ENCODE data around the gene FGF1. TPM values are rescaled to one million over a fixed set of nuclear protein-coding genes. Genes with fewer than 3 reads are reported as not detected.

Gene FGF1
- total RNA-seq, 1 donor: 1.2 TPM

DNA sequence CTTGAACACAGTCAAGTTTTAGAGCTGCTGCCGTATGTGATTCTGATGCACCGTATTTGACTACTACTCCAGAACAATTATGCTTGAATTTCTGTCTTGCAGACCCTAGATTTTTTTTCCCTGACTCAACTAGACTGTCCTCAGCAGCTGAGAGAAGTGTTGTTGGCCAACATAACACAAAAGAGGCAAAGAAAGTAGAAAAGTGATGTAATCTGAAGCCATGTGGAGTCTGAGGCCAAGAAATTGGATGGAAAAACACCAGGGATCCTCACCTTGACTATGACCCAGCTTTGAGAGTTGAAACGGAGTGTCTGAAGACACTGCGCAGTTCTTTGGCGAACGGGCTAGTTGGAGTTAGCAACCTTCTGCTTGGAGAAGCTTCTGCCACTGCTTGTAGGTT, 36.3 kb upstream of the FGF1 start:
- DNase-seq (ENCODE audit: low read depth): peak; percentile 44
- H3K4me3 ChIP-seq (ENCODE audit: low read depth, low read length): no peak overlapping the region
- TF ChIP-seq, protein P1, sequence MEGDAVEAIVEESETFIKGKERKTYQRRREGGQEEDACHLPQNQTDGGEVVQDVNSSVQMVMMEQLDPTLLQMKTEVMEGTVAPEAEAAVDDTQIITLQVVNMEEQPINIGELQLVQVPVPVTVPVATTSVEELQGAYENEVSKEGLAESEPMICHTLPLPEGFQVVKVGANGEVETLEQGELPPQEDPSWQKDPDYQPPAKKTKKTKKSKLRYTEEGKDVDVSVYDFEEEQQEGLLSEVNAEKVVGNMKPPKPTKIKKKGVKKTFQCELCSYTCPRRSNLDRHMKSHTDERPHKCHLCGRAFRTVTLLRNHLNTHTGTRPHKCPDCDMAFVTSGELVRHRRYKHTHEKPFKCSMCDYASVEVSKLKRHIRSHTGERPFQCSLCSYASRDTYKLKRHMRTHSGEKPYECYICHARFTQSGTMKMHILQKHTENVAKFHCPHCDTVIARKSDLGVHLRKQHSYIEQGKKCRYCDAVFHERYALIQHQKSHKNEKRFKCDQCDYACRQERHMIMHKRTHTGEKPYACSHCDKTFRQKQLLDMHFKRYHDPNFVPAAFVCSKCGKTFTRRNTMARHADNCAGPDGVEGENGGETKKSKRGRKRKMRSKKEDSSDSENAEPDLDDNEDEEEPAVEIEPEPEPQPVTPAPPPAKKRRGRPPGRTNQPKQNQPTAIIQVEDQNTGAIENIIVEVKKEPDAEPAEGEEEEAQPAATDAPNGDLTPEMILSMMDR (IDR thresholded peaks at IDR 0.05; ENCODE audit: insufficient read depth, low read length): no peak

DNA sequence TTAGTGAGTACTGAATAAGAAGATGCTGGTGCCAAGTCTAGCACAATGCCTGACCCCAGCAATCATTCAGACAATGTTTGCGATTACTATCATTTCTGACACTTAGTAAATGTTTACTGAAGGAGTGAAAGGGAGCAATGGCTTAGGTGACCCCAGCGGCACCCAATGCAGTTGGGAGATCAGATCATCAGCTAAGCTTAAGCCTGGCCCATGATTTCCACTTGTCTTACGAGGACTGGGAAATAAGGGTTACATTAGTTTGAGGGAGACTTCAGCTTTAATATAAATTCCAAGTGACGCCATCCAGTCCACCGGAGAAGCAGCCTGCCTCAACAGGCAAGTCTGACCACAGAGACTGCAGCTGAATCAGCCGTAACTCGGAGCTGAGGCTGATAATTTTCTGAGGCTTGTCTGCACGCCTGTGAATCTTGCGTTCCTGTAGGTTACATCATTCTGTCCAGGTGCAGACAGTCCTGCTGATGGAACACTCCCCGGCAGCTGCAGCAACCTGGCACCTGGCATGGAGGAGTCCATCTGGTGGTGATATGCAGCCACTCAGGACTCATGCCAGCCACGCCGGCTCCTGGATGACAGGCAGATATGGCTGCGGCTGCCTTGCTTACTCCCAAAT, 34.9 kb upstream of the FGF1 start:
- no peak for DNase-seq (ENCODE audit: low read depth)
- H3K4me3 ChIP-seq (ENCODE audit: low read depth, low read length): no peak overlapping the region
- TF ChIP-seq, protein P1 (IDR thresholded peaks at IDR 0.05; ENCODE audit: insufficient read depth, low read length): no peak

DNA sequence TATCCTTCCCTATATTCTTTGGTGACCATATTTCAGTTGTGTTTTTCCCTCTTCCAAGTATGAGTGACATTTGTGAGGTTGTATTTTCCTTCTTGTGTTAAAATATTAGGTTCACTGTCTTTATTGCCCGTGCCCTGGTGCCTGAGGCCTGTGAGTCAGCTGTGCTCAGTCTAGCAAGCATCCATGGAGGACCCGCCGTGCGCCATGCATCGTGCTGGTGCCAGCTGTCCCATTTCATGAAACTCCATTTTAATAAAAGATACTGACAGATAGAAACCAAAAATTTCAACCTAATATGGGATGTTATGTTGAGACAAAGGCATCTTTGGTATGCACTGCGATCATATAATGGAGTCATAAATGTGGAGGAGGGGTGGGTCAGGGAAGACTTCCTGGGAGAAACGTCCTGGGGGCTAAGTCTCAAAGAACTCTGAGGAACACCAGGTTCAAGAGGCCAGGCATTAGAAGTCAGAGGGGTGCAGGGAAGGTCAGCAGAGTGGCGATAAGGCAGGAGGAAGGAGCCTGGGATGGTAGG, 34.0 kb upstream of the FGF1 start:
- TF ChIP-seq, protein P1 (IDR thresholded peaks at IDR 0.05; ENCODE audit: insufficient read depth, low read length): no peak
- no peak for DNase-seq (ENCODE audit: low read depth)
- H3K4me3 ChIP-seq (ENCODE audit: low read depth, low read length): no peak overlapping the region

DNA sequence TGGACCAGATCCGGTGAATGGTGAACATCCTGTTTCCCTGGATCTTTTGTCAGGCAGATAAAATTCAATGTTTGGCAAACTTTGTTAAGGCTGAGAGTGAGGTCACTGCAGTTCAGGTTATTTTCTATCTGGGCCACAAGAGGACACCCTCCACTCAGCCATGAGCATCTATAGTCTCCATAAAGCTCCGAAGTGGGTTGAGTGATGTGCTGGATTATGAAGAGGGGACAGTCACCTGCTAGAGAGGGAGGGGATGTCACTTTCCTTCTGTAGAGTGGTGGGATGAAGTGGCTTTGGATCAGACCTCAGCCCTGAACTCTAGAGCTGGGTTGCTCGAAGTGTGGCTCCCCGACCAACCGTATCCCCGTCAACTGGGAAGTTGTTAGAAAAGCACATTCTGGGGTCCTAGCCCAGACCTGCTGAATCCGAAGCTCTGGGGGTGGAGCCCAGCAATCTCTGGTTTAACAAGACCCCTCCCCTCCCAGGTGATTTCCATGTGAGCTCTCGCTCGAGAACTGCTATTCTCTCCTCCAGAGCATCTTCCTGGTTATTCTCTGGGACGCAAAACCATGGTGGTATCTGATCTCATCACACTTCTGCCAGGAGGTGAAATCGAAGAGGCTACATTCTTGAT, 31.8 kb upstream of the FGF1 start:
- no peak overlapping the region for H3K4me3 ChIP-seq (ENCODE audit: low read depth, low read length)
- peak; percentile 85 for DNase-seq (ENCODE audit: low read depth)
- TF ChIP-seq, protein P1 (IDR thresholded peaks at IDR 0.05; ENCODE audit: insufficient read depth, low read length): peak; percentile 84

DNA sequence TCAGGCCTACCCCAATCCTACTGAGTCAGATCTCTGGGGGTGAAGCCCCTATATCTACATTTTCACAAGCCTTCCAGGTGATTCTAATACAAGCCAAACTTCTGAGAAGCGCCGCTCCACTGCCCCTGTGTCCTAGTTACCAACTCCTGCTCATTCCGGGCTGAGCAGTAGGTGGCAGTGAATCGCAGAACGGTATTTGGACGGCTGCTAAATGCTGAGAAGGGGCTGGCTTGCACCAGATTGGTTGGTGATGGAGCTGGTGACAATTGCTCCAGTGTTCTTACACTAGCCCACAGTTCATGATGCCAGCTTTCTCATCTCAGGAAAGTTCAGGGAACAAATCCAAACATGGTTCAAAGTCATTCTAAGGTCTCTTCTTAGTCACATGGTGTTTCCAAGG, 31.1 kb upstream of the FGF1 start:
- peak; percentile 56 for DNase-seq (ENCODE audit: low read depth)
- TF ChIP-seq, protein P1 (IDR thresholded peaks at IDR 0.05; ENCODE audit: insufficient read depth, low read length): peak; percentile 71
- H3K4me3 ChIP-seq (ENCODE audit: low read depth, low read length): no peak overlapping the region

DNA sequence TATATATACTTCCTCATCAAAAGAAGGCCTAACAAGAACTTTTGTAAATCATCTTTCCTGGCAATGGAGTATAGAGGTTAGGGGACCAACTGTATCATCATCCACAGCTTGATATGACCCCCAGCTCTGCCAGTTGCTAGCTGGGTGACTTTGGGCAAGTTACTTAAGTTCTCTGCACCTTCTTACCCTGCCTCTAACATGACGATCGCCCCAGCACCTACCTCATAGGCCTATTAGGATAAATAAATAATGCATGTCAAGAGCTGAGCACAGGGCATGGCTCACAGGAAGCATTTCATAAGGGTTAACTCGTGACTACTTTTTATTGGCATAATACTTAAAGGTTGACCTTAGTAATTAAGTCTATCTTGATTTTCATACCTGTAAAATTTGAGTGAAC, 29.4 kb upstream of the FGF1 start:
- DNase-seq (ENCODE audit: low read depth): no peak
- H3K4me3 ChIP-seq (ENCODE audit: low read depth, low read length): no peak overlapping the region
- TF ChIP-seq, protein P1 (IDR thresholded peaks at IDR 0.05; ENCODE audit: insufficient read depth, low read length): no peak

All from fibroblast of the aortic adventitia (primary cell).